GF-D8 (cell line): ENCODE results near the gene ADRA2B.
"Not testable (repeated sequence)": the region's sequence is repeated elsewhere in the genome, so short reads cannot be mapped to it uniquely, and the experiment has no call there.

Experiments used
- DNase-seq: peaks from one replicate; lab custom pipeline; 2025; lab: John Stamatoyannopoulos, UW

Gene ADRA2B

DNA sequence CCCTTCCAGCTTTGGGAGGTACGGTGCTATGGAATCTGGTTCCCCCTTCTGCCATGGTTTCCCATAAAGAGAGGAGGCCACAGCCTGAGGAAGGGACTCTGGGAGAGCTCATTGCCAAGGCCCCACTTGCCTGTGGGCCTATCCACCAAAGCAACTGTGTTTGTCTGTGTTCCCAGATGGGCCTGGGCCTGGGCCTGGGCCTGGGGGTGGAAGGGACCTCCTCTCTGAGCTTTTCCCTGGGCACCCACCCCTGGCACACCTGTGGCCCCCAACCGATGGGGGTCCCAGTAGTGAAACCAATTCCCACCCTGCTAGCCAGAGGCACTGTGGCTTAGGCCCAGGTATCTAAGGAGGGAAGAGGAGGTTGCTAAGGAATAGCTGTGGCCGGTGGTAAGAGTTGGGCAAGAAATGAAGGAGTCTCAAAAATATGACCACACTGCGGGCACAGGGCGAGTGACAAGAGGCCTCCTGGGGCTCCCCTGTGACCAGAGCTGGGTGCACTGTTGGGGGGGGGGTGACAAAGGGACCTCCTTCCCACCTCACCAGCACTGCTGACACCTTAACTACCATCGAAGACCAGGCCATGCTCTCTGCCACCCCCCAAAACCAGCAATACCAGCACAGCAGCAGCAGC is 33.8 kb upstream of the ADRA2B start:
- DNase-seq = no peak

DNA sequence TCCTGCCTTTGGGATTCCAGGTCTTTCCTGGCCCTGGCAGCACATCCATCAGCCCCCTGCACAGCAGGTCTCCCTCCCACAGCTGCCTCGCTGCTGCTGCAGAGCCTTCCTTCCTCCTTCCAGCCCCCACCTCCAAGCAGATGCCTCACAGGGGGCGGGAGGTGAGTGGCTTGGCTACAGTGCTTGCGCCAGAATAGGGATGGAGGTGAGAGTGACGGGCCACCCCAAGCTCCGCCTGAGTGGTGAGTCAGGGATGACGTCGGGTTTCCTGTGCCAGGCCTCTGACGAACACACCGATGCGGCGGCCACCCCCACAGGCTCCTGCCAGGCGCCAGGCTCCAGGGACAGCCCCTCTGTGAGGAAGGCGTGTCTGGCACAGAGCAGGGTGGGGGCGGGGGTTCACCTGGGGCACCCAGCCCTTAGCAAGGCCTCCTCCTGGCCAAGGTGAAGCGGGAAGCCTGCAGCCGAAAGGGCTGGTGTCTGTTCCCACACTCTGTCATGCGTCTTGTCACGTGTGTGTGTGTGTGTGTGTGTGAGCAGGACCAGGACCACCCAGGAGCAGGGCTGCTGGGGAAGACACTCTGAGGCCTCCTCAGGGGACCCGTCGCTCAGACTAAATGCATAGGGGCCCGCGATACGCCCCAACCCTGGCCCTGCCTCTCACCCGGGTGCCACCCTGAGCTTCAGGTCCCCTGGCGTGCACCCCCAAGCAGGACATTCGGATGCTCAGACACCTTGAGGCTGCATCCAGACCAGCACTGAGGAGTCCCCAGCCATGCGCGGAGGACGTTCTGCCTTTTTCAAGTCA is 32.2 kb upstream of the ADRA2B start:
- DNase-seq = peak; percentile 48

DNA sequence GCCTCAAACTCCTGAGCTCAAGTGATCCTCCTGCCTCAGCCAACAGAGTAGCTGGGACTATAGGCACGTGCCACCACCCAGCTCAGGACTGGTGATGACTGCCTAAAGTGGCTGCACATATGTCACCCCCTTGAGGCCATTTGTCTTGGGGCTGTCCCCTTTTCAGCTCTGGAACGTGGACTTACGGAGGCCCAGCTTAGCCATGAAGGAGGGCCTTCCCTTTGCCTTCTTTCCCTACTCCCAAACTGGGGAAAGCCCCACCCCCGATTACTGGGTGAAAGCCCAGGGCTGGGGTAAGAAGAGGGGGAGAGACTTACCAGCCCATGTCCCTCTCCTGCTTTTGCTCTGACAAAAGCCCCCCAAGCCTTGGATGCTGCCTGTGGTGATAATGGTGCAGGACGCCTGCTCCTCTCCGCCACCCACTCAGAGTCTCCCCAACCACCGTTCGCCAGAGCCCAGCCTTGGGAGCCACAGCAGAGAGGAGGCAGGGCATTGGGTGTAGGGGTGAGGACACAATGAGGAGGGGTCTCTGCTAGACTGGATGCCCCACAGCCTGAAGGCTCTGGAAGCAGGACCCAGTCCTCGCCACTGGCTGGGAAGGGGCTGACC is 31.3 kb upstream of the ADRA2B start:
- no peak for DNase-seq

DNA sequence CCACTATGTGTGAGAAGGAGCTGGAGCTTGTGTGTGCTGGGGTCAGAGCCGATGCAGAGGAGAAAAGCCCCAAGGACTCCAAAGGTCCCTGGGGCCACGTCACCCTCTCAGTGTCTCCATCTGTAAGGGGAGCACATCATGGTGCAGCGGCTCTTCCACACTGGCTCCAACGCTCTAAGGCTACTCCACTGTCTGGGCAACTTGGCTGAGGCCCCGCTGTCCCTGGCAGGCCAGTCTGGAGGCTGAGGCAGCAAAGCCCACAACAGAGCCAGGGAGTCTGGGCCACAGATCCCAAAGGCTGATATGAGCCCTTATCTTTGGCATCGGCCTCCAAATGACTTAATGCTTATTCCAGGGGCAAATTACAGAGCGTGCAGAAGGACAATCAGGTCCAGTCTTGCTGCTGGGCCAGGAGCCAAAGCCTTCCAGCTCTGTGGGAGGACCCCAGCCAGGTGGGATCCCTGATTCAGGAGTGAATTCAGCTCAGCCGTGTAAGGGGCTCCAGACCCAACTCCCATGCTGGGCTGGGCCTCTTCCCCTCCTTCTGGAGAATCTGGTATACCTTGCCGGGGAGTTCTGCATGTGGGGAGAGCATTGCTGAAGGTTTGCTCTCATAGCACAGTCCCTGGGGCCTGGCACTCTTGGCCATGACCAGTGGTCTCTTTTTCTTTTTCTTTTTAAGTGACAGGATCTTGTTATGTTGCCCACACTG is 30.7 kb upstream of the ADRA2B start:
- DNase-seq = no peak

DNA sequence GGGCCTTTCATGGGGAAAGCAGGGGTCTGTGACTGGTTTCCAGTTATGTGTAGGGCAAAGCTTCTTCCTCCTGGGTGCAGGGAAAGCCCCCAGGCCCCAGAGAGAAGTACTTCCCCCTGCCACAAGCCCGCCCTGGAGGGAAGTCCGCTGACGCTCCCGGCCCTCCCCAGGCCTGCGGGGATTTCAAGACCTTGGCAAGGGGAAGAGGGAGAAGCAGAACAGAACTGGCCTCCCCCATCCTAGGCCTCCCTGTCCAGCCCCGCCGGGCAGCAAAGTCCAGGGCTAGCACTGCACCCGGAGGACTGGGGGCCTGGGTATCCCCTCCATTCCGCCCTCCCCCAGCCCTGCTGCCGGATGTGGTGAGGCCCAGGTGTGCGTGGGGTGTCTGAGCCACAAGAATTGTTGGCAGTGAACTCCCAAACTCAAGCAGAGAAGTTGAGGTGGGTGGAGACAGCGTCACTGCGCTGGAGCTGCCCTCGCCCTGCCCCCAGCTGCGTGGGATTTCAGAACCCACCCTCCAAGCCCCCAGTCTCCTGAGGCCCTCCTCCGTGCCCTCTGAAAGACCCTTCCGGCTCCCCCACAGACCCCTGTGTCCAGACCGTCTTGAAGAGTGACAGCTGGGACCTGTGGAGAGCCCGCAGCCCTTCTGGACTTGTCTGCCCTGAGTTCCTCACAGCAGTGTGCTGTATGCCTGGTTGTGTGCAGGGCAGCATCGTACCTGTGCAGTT is 29.9 kb upstream of the ADRA2B start:
- peak; percentile 40 for DNase-seq

DNA sequence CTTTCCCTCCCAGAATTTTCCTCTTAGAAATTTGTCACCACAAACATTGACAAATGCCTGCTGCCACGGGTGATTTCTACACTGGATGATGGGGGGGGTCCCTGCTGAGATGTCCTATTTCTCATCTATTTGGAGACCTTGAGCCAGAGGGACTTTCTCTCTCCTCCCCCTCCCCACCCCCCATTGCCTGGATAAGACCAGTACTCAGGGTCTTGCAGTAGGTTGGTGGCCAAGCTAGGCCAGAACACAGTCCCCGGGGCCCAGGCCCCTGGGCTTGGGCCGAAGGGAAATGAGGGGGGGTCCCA is 29.4 kb upstream of the ADRA2B start:
- no peak for DNase-seq

DNA sequence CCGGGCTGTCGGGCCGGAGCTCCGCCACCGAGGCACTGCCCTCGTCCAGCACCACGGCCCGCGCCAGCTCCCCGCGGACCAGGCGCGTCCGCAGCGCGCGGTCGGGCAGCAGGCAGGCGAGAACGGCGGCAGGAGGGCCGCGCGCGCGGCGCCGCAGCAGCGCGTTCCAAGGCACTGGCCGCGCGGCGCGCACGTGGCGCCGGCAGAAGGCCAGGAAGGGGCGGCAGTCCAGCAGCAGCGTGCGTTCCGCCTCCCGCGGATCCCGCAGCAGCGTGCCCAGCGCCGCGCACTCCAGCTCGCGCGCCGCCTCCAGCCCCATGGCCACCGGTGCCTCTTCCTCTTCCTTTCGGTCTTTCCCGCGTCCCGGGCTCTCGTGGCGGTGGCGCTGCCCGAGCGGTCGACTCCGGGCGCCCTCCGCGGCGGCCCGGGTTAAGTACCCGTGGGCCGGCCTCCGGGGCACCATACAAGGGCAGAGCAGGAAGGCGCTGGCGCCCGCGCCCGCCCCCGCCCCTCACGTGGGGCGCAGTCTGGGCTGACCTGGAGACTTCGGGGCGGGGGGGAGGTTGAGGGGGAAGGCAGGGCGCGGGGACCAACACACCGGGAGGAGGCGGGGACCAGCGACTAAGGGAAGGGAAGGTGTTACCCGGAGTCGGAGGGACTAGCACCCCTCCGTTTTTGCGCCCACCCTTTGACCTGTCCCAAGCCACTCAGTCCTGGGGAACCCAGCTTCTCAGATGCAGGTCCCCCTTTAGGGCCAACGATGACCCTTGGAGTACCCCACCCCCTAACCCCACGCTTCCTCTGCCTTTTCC is 28.9 kb upstream of the ADRA2B start, which contains the start of gene DUSP2:
Gene DUSP2 (minus strand): TSS at position 405 of the 812 bp plus-strand sequence. CDS start 86 bp downstream, at position 319.
- DNase-seq = peak; percentile 70

DNA sequence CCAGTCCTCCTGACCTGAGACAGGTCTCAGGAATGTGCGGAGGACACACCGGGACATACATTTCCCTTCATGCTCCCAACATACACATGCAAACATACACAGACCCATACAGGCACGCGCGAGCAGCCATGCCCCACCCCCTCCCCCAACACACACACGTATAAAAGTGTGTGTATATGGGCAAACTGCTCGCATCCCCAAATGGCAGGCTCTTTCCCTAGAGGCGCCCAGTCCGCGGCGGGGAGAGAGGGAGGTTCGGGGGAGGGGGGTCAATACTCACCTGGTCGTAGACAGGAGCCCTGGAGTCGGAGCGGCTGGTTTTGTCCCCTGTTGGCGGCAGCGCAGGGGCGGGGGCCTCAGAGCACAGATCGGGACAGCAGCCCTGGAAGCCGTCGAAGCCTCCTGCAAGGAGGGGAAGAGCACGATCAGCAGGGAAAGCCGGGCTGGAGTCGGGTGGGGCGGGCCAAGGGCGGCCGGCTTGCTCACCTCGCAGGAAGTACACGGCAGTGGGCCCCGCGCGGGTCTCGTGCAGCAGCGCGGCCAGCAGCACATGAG is 28.2 kb upstream of the ADRA2B start:
- no peak for DNase-seq

DNA sequence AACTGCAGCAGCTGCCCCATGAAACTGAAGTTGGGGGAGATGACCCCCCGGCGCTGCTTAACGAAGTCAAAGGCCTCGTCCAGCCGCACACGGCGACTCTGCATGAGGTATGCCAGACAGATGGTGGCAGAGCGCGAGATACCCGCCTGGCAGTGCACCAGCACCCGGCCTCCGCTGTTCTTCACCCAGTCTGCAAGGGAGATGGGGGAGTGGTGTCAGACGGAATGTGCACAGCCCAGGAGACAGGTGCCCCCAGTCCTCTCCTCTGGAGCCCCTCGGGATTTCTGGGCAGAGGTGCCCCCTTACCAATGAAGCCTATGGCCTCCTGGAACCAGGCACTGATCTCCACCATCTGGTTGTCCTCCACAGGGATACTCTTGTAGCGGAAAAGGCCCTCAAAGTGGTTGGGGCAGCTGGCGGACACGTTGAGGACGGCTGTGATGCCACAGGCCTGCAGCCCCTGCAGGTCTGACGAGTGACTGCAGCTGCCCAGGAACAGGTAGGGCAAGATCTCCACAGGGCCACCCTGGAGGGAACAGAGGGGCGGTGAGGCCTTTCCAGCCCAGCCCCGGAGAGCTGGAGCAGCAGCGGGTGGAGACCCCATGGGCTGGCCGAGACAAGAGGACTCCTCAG is 27.6 kb upstream of the ADRA2B start:
- DNase-seq = no peak

DNA sequence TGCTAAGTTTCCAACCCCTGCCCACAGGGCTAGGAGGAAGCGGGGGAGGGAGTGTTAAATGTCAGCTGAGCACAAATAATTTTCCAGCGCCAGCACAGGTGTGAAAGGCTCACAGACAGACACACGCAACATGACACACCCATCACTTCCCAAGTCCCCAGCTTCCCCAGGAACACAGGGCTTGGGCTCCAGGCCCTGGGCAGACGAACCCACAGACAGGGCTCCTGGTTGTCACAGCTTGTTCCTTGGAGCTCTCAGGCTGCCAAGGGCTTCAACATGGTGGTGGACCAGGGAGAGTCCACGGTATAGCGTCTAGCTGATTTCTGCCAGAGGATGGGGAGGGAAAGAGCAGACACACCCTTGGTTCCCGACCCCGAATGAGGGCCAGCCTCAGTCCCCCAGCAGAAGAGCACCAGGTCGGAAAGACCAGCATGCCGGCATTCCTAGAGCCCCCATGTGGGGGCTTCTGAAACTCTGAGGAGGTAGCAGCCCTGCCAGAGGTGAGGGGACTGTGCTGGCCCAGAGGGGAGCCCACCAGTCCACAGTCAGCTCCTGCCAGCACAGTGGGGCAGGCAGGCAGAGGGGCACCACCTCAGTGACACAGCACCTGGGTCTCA is 27.0 kb upstream of the ADRA2B start:
- no peak for DNase-seq

DNA sequence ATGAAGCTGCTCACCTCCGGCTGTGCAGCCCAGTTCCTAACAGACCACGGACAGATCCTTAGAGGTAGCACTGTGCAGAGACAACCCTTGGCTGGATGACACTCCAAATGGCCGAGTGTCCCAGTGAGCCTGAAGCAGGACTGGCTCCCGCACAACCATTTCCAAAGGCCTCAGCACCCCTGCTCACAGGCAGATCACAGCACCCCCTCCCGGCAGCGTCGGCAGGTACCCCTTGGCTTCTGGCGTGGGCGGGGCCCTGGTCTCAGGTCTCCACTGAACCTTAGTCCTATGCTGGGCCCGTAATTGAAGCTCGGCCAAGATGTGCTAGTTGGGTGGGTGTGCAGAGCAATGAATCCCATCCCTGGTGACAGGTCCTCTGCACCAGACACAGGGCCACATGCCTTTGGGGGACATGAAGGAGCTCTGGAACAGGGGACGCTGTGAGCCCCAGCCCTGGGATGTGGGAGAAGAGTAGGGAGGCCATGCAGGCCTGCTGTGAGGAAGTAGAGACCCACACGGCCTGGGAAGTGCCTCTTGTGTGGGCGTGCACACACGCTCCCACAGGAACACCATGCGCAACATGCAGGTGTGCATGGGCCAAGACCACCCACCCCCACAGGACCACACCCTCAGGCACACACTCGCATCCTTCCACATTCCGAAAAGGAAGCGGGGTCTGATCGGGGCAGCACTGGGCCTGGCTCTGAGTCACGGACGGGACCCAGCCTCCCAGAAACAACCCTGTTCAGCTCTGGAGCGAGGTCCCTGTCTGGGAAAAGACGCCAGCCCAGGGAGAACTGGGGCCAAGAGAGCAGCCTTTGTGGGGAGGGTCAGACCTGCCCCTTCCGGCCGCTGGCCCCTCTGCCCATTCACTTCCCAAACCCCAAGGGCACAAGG is 26.1 kb upstream of the ADRA2B start:
- DNase-seq = no peak

DNA sequence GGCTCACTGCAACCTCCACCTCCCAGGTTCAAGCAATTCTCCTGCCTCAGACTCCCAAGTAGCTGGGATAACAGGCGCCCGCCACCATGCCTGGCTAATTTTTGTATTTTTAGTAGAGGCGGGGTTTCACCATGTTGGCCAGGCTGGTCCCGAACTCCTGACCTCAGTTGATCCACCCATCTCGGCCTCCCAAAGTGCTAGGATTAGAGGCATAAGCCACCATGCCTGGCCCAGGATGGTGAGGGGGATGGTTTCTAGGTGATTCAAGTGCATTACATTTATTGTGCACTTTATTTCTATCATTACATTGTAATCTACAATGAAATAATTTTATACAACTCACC is 25.2 kb upstream of the ADRA2B start:
- DNase-seq = not testable (repeated sequence)

DNA sequence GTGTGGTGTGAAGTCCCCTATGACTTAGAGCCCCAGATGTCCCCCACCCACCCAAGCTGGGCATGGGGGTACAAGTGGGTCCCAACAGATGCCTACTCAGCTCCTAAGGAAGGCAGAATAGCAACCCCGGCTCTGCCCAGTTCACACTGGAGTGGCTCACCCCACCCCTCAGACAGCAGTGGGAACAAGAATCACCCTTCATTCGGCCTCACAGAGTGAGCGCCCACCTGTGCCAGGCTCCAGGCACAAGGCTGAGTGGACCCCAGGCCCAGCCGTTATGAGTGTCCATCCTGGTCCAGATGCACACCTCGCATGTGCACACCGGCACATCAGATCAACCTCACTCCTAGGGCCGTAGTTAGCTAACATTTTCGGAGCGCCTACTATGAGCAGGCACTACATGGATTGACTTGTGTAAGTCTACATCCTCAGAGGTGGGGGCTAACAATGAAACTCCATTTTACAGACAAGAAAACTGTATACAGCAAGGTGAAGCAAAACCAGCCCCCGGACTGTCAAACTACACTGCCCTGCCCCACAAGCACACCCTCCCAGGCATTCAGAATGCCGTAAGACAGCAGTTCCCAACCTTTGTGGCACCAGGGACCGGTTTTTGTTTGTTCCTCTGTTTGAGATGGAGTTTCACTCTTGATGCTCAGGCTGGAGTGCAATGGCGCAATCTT is 24.7 kb upstream of the ADRA2B start:
- DNase-seq = no peak

DNA sequence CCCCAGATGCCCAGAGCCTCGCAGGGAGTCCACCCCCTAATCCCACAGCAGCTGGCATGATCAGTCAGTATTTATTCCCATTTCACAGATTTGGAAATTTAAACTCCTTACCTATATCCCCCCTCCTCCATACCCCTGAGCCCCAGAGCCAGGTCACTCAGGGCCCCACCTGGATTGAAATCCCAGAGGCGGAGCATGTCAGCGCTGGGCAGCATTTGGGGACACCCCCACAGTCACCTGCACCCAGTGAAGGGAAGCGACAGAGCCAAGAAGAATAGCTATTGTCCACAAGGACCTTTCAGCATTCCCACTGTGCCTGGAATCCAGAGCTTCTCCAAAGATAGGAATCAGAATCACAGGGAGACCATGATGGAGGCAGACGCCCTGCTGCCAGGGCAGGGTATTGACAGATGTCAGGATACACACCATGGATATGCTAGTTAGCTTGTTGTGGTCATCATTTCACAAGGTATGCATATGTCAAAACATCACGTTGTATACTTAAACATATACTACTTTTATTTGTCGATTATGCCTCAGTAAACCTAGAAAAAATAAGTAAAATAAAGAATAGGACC is 22.9 kb upstream of the ADRA2B start:
- DNase-seq = no peak

DNA sequence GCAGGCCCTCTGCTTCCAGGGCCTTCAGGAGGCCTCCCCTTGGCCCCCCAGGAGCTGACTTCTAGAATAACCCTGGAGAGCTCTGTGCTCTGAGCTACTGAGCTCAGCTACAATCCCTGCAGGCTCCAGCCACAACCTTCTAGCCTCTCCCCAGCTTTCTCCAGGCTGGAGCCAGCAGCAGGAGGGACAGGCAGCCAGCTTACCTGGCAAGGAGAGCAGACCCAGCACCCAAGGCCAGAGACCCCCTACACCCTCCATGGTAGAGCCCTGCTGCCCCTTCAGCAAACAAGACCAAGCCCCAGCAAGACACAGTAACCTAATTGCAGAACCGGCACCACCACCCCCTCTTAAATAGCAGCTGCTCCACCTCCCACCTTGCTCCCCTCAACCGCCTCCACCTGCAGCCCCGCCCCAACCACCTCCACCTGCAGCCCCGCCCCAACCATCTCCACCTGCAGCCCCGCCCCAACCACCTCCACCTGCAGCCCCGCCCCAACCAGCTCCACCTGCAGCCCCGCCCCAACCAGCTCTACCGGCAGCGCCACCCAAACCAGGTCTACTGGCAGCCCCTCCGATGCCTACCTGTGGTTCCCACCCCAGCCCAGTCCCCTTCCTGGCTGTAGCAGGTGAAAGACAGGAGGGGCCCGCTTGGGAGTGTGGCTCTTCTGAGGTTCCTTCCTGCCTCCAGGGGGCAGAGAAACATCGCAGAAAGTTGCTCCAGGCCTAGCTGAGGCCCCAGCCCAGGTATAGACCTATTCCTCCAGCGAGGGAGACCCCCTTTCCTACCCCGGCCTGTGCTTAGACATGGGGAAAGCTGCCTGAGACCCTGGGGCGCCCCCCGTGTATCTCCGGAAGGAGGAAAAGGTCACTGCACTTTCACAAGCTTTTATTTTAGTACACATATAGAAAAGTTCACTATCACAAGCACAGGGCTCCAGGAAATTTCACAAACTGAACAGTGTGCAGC is 22.1 kb upstream of the ADRA2B start, which contains the start of gene ASTL:
Gene ASTL (minus strand): TSS at position 324 of the 967 bp plus-strand sequence. CDS start 66 bp downstream, at position 258.
- no peak for DNase-seq

DNA sequence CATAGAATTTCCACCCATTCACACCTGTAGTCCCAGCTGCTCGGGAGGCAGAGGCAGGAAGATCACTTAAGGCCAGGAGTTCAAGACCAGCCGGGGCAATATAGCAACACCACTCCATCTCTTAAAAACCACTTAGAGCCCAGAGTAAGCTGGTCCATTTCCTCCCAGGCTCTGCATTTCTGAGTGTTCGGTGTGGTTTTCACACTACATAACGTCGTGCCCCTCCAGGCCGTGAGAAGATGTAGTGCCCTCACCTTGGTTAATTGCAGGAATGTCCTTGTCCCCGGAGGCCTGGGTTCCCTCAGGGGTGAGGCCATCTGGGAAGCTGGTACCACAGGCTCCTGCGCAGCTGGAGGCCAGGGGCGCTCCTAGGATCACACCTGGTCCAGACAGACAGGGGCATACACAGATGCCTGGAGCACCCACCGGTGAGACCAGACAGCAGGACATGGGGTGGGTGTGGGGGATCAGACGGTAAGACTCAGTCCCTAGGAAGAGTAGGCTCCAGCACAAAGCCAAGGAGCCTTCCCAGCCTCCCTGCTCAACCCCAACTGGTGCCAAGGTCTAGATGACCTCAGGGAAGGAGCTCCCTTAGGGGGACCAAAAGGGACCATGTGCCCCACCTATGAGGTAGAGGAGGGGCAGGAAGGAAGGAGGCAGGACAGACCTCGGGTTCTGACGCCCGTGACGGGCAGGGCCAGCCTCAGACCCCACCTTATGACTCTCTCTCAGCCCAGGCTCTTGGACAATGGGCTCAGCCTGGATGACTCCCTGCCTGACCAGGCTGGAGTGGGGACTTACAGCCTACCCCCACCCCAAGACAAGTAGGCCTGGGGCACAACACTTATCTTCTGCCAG is 21.2 kb upstream of the ADRA2B start:
- no peak for DNase-seq
